HepG2 (cell line): ENCODE data around the gene BTBD17. TPM values are rescaled to one million over a fixed set of nuclear protein-coding genes. Genes with fewer than 3 reads are reported as not detected.
A peak's percentile ranks its signal among the peaks of the same experiment; 100 is the strongest.

Experiments
- AFF4 ChIP-seq: sonication (generic); formaldehyde crosslinking; IDR thresholded peaks from 2 replicates; pipeline ENCODE4 v1.4.0; 2020; ENCODE audit warnings: missing genetic modification reagents
- ARNT2 ChIP-seq: sonication (generic); formaldehyde crosslinking; IDR thresholded peaks from 2 replicates; pipeline ENCODE4 v1.8.0; 2022; ENCODE audit warnings: mild to moderate bottlenecking, low read depth, missing genetic modification reagents, moderate library complexity
- ARNTL ChIP-seq: sonication (generic); formaldehyde crosslinking; IDR thresholded peaks from 2 replicates; pipeline ENCODE4 v1.4.0; 2020; ENCODE audit warnings: mild to moderate bottlenecking, missing genetic modification reagents
- CCAR2 ChIP-seq: fragments of 200-400 bp; formaldehyde crosslinking; optimal IDR thresholded peaks from 2 replicates; pipeline ENCODE3; 2018; ENCODE audit warnings: low read depth, mild to moderate bottlenecking, low read length, moderate library complexity
- HINFP ChIP-seq: sonication (generic); formaldehyde crosslinking; IDR thresholded peaks from 2 replicates; pipeline ENCODE4 v1.4.0; 2020; ENCODE audit warnings: low read depth, mild to moderate bottlenecking, missing genetic modification reagents
- HNF1A ChIP-seq, 2 experiments: sonication (generic) in 1 of 2; formaldehyde crosslinking in 1 of 2; IDR thresholded peaks; 2 replicates each; pipeline versions ENCODE4 v1.4.0 to v1.6.1; 2016 to 2020; ENCODE audit warnings: borderline replicate concordance in 1 of 2, low read depth in 1 of 2, mild to moderate bottlenecking in 1 of 2, missing genetic modification reagents in 1 of 2
- MTF2 ChIP-seq: sonication (generic); formaldehyde crosslinking; IDR thresholded peaks from 2 replicates; pipeline ENCODE4 v1.5.0; 2020; ENCODE audit warnings: missing genetic modification reagents, borderline replicate concordance
- PRMT3 ChIP-seq: sonication (generic); formaldehyde crosslinking; IDR thresholded peaks from 2 replicates; pipeline ENCODE4 v1.8.1; 2022; ENCODE audit warnings: low read depth, mild to moderate bottlenecking, moderate library complexity, missing genetic modification reagents, borderline replicate concordance
- PRPF4 ChIP-seq: fragments of 200-400 bp; formaldehyde crosslinking; IDR thresholded peaks from 2 replicates; pipeline ENCODE4 v1.6.1; 2016; ENCODE audit warnings: low read length, low read depth; ENCODE audit not compliant: poor library complexity, severe bottlenecking
- TARDBP ChIP-seq: sonication (generic); formaldehyde crosslinking; IDR thresholded peaks from 2 replicates; pipeline ENCODE4 v1.8.0; 2022; ENCODE audit warnings: mild to moderate bottlenecking, missing genetic modification reagents
- ZNF563 ChIP-seq: sonication (generic); formaldehyde crosslinking; IDR thresholded peaks from 2 replicates; pipeline ENCODE4 v1.8.0; 2022; ENCODE audit warnings: mild to moderate bottlenecking, moderate library complexity, missing genetic modification reagents
- ZNF704 ChIP-seq: sonication (generic); formaldehyde crosslinking; IDR thresholded peaks from 2 replicates; pipeline ENCODE4 v1.8.1; 2023; ENCODE audit warnings: mild to moderate bottlenecking, inconsistent platforms, moderate library complexity, missing genetic modification reagents, borderline replicate concordance
- ZNF879 ChIP-seq: sonication (generic); formaldehyde crosslinking; IDR thresholded peaks from 2 replicates; pipeline ENCODE4 v1.8.1; 2023; ENCODE audit warnings: missing genetic modification reagents
- polyA plus RNA-seq, 8 experiments: library from polyadenylated mRNA; depleted of rRNA in 3 of 8; stranded (reverse) in 7 of 8; unstranded in 1 of 8; fragments of >200 nt; fragmentation: Illumina TruSeq in 4 of 8; extraction: Trizol in 4 of 8; gene quantifications; 2 replicates each; pipeline versions ENCODE4 v1.2.1 to v1.2.3, GENCODE V29; 2011 to 2016; ENCODE audit warnings: low read depth in 4 of 8, missing spikeins in 1 of 8, mixed read lengths in 1 of 8; ENCODE audit not compliant: insufficient read depth in 1 of 8
- total RNA-seq, 5 experiments: library from RNA; depleted of rRNA; stranded (reverse); fragments of >200 nt; fragmentation: Illumina TruSeq; extraction: Trizol; gene quantifications; 2 replicates each; pipeline ENCODE4 v1.2.3, GENCODE V29; 2016; ENCODE audit warnings: low read depth in 1 of 5

BTBD17 gene
- total and polyA plus RNA-seq, 2 of the 13 experiments (the other 11 are each of a cell fraction or from before 2014, with no cell fraction given), result not detected

- no peak for TF ChIP-seq AFF4 (CRISPR knock-in tag)
- no peak for TF ChIP-seq ZNF879 (CRISPR knock-in tag)
- TF ChIP-seq PRMT3 (CRISPR knock-in tag), result no peak; the same call in 1 of the 2 replicates
- TF ChIP-seq ZNF563 (CRISPR knock-in tag), result no peak
- TF ChIP-seq HINFP, result 0 out of 2 replicates have a peak, but pooled peaks have one; percentile 12
- TF ChIP-seq HNF1A (IDR thresholded peaks at IDR 0.05; ENCODE audit: low read depth), result peak; percentile 42; the same call in 1 of the 2 replicates
- TF ChIP-seq HNF1A (CRISPR knock-in tag; IDR thresholded peaks at IDR 0.05; ENCODE audit: borderline replicate concordance), result peak; percentile 71; the same call in 1 of the 2 replicates
- TF ChIP-seq CCAR2, result no peak
- TF ChIP-seq ARNT2 (CRISPR knock-in tag), result no peak
- no peak for TF ChIP-seq PRPF4
- peak; percentile 62; the same call in 1 of the 2 replicates for TF ChIP-seq MTF2 (CRISPR knock-in tag)
- no peak for TF ChIP-seq ZNF704 (CRISPR knock-in tag)
- 0 out of 2 replicates have a peak, but pooled peaks have one; percentile 28 for TF ChIP-seq ARNTL
- peak; percentile 92; the same call in 1 of the 2 replicates for TF ChIP-seq TARDBP
Observed at GRCh38 chr17:74373838-74374606, 12.4 kb upstream of the BTBD17 start (continued).
